Measurements from ENCODE around the gene RAP1GAP. TPM values are rescaled to one million over a fixed set of nuclear protein-coding genes. Genes with fewer than 3 reads are reported as not detected.

The RAP1GAP gene
- total and polyA plus RNA-seq, 4 donors: 8.6 to 23.1 (median 11.3) TPM

GRCh38 chr1:21594935-21595897 is 73.9 kb downstream of the RAP1GAP start:
- no peak overlapping the region for H3K27ac ChIP-seq (ENCODE audit: low read depth in 1 of 2, low read length in 2 of 2)
- H3K4me3 ChIP-seq (ENCODE audit: low read depth in 1 of 3, low read length in 3 of 3): no peak overlapping the region
- H3K9me3 ChIP-seq (ENCODE audit: control insufficient read depth in 4 of 4, low read length in 3 of 4): no peaks in the 10 kb centered on the region
- H3K27me3 ChIP-seq (ENCODE audit: control insufficient read depth in 4 of 4, insufficient read depth in 4 of 4, low read length in 3 of 4): no peaks in the 10 kb centered on the region
- WGBS: 61% methylated on average over 26 of the region's 26 CpGs
- H3K9ac ChIP-seq (ENCODE audit: low read depth in 1 of 2, low read length in 2 of 2): no peak overlapping the region
- no peaks in the 10 kb centered on the region for H3K4me1 ChIP-seq (ENCODE audit: control insufficient read depth in 4 of 4, insufficient read depth in 4 of 4, low read length in 3 of 4)
- peak; percentile 68 for TF ChIP-seq CTCF (IDR thresholded peaks at IDR 0.05; ENCODE audit: low read depth, low read length, missing input control)
- TF ChIP-seq FOXA2 (IDR thresholded peaks at IDR 0.05): no peak
- no peak for TF ChIP-seq HNF4A (conservative IDR thresholded peaks at IDR 0.05)
- TF ChIP-seq YY1 (IDR thresholded peaks at IDR 0.05): no peak
- no peak for TF ChIP-seq EGR1 (IDR thresholded peaks at IDR 0.05; ENCODE audit: low read depth in 2 of 2)
- TF ChIP-seq ATF3 (IDR thresholded peaks at IDR 0.05): no peak
- no peak for TF ChIP-seq ZBTB33 (IDR thresholded peaks at IDR 0.05)
- TF ChIP-seq GABPA (IDR thresholded peaks at IDR 0.05 in 1 of 2, conservative IDR thresholded peaks at IDR 0.05 in 1 of 2): no peak
- TF ChIP-seq SP1 (IDR thresholded peaks at IDR 0.05): no peak
- TF ChIP-seq NR2F2 (IDR thresholded peaks at IDR 0.05): no peak
- TF ChIP-seq RAD21 (IDR thresholded peaks at IDR 0.05): peak; percentile 86 to 89
- no peak for TF ChIP-seq RXRA (IDR thresholded peaks at IDR 0.05)
- no peak for TF ChIP-seq FOXA1 (IDR thresholded peaks at IDR 0.05)
- TF ChIP-seq JUND (IDR thresholded peaks at IDR 0.05): no peak
- no peak for TF ChIP-seq REST (IDR thresholded peaks at IDR 0.05)
- no peak for TF ChIP-seq MAX (IDR thresholded peaks at IDR 0.05)
- peaks cover 0 to 4% (median 3%) of the 10 kb centered on the region in 4 donors for H3K36me3 ChIP-seq (ENCODE audit: control insufficient read depth in 4 of 4, insufficient read depth in 3 of 4, low read depth in 1 of 4, low read length in 3 of 4)
- DNase-seq (ENCODE audit: low spot score): peak; percentile 74

Measured in liver (tissue), 9 donors.